ENCODE results near the gene ASAP2.

- TF ChIP-seq CTCF (IDR thresholded peaks at IDR 0.05; ENCODE audit: low read length) (no peak), EZH2phosphoT487 (IDR thresholded peaks at IDR 0.05; ENCODE audit: low read length) (no peak)
Measured at GRCh38 chr2:9160732-9161131, 45.9 kb upstream of the ASAP2 start.
